PFSK-1 (cell line): Measurements from ENCODE around the gene CDA.
A peak's percentile ranks its signal among the peaks of the same experiment; 100 is the strongest.

Source experiments
- FOXP2 ChIP-seq: optimal IDR thresholded peaks from 2 replicates; pipeline ENCODE3; 2011; ENCODE audit warnings: borderline replicate concordance, control low read depth, inconsistent platforms; ENCODE audit not compliant: insufficient read depth; ENCODE audit errors: extremely low read length, extremely low read depth
- POLR2AphosphoS5 ChIP-seq: IDR thresholded peaks from 2 replicates; pipeline ENCODE4 v1.6.1; 2012; ENCODE audit warnings: low read depth, mild to moderate bottlenecking, control low read depth, low read length, moderate library complexity
- SIN3A ChIP-seq: IDR thresholded peaks from 2 replicates; pipeline ENCODE4 v1.6.1; 2012; ENCODE audit warnings: mild to moderate bottlenecking, low read length, moderate library complexity, borderline replicate concordance; ENCODE audit not compliant: insufficient read depth
- TAF1 ChIP-seq: IDR thresholded peaks from 2 replicates; pipeline ENCODE4 v1.6.1; 2012; ENCODE audit warnings: low read length, control low read depth, borderline replicate concordance; ENCODE audit not compliant: insufficient read depth
- TF ChIP-seq, protein P1 (sequence below), 2 experiments: IDR thresholded peaks; 2 replicates each; pipeline versions ENCODE4 v1.6.1 to v1.8.0; 2011 to 2012; ENCODE audit warnings: low read depth in 2 of 2, low read length in 2 of 2, control low read depth in 1 of 2, inconsistent platforms in 1 of 2, mild to moderate bottlenecking in 1 of 2, moderate library complexity in 1 of 2; ENCODE audit not compliant: insufficient read depth in 1 of 2

CDA gene

DNA sequence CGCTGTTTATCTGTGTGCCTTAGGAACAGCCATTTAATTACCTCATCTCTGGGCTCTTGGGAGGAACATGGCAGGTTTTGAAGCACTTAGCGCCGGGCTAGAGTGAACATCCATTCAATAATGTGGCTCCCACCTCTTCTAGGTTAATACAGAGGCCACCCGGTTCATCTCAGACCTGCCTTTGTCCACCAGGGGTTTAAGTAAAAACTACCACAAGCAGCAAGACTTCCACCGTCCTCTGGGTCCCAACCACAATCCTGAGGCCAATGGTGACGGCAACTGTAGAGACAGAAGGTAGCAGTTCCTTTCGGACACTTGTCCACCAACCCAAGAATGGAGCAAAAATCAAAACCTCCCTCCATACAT is 73.2 kb downstream of the CDA start:
- no peak for TF ChIP-seq FOXP2
- TF ChIP-seq SIN3A = no peak
- TF ChIP-seq POLR2AphosphoS5 = 0 out of 2 replicates have a peak, but pooled peaks have one; percentile 8

GRCh38 chr1:20663365-20663764 is 74.5 kb downstream of the CDA start:
- TF ChIP-seq POLR2AphosphoS5 (no peak), TAF1 (no peak), SIN3A (no peak), FOXP2 (no peak)
- TF ChIP-seq, protein P1, sequence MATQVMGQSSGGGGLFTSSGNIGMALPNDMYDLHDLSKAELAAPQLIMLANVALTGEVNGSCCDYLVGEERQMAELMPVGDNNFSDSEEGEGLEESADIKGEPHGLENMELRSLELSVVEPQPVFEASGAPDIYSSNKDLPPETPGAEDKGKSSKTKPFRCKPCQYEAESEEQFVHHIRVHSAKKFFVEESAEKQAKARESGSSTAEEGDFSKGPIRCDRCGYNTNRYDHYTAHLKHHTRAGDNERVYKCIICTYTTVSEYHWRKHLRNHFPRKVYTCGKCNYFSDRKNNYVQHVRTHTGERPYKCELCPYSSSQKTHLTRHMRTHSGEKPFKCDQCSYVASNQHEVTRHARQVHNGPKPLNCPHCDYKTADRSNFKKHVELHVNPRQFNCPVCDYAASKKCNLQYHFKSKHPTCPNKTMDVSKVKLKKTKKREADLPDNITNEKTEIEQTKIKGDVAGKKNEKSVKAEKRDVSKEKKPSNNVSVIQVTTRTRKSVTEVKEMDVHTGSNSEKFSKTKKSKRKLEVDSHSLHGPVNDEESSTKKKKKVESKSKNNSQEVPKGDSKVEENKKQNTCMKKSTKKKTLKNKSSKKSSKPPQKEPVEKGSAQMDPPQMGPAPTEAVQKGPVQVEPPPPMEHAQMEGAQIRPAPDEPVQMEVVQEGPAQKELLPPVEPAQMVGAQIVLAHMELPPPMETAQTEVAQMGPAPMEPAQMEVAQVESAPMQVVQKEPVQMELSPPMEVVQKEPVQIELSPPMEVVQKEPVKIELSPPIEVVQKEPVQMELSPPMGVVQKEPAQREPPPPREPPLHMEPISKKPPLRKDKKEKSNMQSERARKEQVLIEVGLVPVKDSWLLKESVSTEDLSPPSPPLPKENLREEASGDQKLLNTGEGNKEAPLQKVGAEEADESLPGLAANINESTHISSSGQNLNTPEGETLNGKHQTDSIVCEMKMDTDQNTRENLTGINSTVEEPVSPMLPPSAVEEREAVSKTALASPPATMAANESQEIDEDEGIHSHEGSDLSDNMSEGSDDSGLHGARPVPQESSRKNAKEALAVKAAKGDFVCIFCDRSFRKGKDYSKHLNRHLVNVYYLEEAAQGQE (IDR thresholded peaks at IDR 0.05; ENCODE audit: insufficient read depth in 1 of 2, low read depth in 2 of 2, low read length in 2 of 2) = no peak

- TF ChIP-seq POLR2AphosphoS5 = no peak
- TF ChIP-seq, protein P1 (IDR thresholded peaks at IDR 0.05; ENCODE audit: insufficient read depth in 1 of 2, low read depth in 2 of 2, low read length in 2 of 2) = no peak
- no peak for TF ChIP-seq TAF1
- TF ChIP-seq FOXP2 = no peak
- no peak for TF ChIP-seq SIN3A
Observed at GRCh38 chr1:20663969-20664715, 75.2 kb downstream of the CDA start.

- TF ChIP-seq, protein P1 (IDR thresholded peaks at IDR 0.05; ENCODE audit: insufficient read depth in 1 of 2, low read depth in 2 of 2, low read length in 2 of 2) = no peak
- no peak for TF ChIP-seq POLR2AphosphoS5
- no peak for TF ChIP-seq FOXP2
- TF ChIP-seq SIN3A = no peak
- no peak for TF ChIP-seq TAF1
Observed at GRCh38 chr1:20665726-20666125, 76.8 kb downstream of the CDA start.

GRCh38 chr1:20666146-20666545 is 77.2 kb downstream of the CDA start:
- TF ChIP-seq TAF1 (no peak), SIN3A (no peak), POLR2AphosphoS5 (no peak), FOXP2 (no peak)
- TF ChIP-seq, protein P1 (IDR thresholded peaks at IDR 0.05; ENCODE audit: insufficient read depth in 1 of 2, low read depth in 2 of 2, low read length in 2 of 2) = no peak
